Measurements from ENCODE around the gene RXFP4. TPM values are rescaled to one million over a fixed set of nuclear protein-coding genes. Genes with fewer than 3 reads are reported as not detected.

The RXFP4 gene
- total RNA-seq, 1 donor from 2014 or later = not detected

DNA sequence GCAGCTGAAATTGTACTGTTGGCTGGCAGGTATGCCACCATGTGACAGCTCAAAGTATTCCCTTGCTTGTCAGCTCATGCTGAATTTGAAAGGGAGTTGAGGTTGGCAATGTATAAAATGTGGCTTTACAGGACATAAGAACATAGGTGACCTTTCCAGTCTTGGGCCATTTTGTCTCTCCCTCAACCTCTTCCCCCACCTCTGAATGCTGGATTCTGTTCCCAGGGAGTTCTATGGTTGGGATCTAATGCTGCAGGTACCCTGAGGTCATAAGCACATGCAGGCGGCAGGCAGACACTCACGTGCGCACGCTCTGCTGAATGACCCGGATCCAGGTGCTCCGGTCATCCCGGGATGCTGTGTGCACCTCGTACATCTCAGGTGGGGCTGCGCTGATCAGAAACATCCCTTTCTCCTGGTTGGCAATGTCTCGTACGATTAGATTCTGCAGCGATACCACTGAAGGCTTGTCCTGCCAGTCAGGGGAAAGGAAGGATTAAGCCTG lies 16.0 kb downstream of the RXFP4 start:
- TF ChIP-seq, protein P1, sequence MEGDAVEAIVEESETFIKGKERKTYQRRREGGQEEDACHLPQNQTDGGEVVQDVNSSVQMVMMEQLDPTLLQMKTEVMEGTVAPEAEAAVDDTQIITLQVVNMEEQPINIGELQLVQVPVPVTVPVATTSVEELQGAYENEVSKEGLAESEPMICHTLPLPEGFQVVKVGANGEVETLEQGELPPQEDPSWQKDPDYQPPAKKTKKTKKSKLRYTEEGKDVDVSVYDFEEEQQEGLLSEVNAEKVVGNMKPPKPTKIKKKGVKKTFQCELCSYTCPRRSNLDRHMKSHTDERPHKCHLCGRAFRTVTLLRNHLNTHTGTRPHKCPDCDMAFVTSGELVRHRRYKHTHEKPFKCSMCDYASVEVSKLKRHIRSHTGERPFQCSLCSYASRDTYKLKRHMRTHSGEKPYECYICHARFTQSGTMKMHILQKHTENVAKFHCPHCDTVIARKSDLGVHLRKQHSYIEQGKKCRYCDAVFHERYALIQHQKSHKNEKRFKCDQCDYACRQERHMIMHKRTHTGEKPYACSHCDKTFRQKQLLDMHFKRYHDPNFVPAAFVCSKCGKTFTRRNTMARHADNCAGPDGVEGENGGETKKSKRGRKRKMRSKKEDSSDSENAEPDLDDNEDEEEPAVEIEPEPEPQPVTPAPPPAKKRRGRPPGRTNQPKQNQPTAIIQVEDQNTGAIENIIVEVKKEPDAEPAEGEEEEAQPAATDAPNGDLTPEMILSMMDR (IDR thresholded peaks at IDR 0.05; ENCODE audit: insufficient read depth, low read length, poor library complexity, severe bottlenecking) = no peak
- H3K36me3 ChIP-seq (ENCODE audit: control insufficient read depth, insufficient read depth, low read length) = peaks cover 6% of the 10 kb centered on the region
- H3K27me3 ChIP-seq (ENCODE audit: control insufficient read depth, insufficient read depth, low read length) = no peaks in the 10 kb centered on the region
- no peak for DNase-seq (ENCODE audit: low read depth)
- H3K4me3 ChIP-seq (ENCODE audit: low read depth, low read length) = no peak overlapping the region

DNA sequence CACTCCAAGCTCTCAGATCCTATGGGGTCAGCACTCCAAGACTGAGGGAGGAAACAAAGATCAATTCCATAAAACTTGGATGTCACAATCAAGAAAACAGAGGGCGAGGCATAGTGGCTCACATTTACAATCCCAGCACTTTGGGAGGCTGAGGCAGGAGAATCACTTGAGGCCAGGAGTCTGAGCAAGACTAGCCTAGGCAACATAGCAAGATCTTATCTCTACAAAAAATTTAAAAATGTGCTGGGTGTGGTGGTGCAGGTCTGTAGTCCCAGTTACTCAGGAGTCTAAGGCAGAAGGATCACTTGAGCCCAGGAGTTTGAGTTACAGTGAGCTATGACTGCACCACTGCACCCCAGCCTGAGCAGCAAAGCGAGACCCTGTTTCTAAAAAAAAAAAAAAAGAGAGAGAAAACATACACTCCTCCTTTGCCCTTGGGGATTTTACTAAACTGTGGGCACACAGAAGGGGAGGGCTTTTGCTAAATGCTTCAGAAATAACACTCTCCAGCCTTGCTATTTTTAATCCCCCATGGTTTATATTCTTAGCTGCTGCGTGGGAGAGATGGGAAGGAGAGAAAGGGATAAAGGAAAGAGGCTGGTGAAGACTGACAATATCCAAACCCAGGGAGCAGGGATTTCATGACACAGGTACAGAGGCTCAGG lies 18.8 kb downstream of the RXFP4 start:
- TF ChIP-seq, protein P1 (IDR thresholded peaks at IDR 0.05; ENCODE audit: insufficient read depth, low read length, poor library complexity, severe bottlenecking) = no peak
- DNase-seq (ENCODE audit: low read depth) = no peak
- peaks cover 5% of the 10 kb centered on the region for H3K36me3 ChIP-seq (ENCODE audit: control insufficient read depth, insufficient read depth, low read length)

DNA sequence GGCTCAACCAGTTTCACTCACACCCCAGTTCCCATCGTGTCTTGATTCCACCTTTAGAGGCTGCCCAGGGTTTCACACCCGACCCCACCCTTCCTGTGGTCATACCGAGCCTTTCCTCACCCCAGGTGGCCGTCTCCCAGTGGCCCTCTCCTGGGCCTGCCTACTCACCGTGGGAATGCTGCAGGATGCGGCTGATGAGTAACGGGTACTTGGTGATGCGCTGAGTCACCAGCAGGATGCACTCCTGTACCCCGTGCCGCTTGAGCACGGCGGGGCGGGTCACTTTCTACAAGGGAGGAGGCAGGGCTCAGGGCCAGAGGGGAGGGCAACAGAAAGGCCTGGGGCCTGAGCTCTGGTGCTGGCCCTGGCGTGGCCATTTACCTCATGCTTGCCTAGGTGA lies 20.5 kb downstream of the RXFP4 start:
- Histone ChIP-seq H3K27me3 (ENCODE audit: control insufficient read depth, insufficient read depth, low read length) (no peaks in the 10 kb centered on the region), H3K36me3 (ENCODE audit: control insufficient read depth, insufficient read depth, low read length) (peaks cover 5% of the 10 kb centered on the region), H3K4me3 (ENCODE audit: low read depth, low read length) (no peak overlapping the region)
- DNase-seq (ENCODE audit: low read depth) = peak; percentile 98
- TF ChIP-seq, protein P1 (IDR thresholded peaks at IDR 0.05; ENCODE audit: insufficient read depth, low read length, poor library complexity, severe bottlenecking) = peak; percentile 50

More for the DNA sequence above, 18.8 kb downstream of the RXFP4 start:
- H3K4me3 ChIP-seq (ENCODE audit: low read depth, low read length) = no peak overlapping the region
- no peaks in the 10 kb centered on the region for H3K27me3 ChIP-seq (ENCODE audit: control insufficient read depth, insufficient read depth, low read length)

DNA sequence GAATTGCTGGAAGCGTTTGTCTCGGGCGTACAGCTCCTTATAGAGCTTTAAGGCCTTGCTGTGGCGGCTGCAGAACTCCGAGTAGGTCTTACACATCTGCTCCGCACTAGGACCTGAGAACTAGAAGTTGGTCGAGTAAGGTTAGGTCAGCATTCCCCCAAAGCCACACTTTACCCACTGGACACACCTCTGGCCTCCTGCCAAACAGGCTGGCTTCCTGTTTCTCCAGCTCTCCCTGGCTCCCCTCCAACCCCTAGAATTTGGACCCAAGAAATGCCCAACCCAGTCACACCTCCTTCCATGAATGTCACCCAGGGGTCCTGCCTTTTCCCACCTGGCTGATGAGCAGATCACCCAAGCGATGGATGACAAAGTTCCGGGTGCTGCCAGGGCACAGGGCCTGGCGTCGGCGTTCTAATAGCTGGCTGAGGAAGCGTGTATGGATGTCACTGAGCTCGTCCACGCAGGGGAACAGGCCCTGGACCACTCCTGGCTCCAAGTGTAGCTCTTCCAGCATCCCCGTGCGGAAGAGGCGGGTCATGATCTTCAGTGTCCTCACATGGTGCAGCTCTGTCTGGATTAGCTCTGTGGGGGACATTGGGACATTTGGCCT lies 21.3 kb downstream of the RXFP4 start:
- TF ChIP-seq, protein P1 (IDR thresholded peaks at IDR 0.05; ENCODE audit: insufficient read depth, low read length, poor library complexity, severe bottlenecking) = no peak
- Histone ChIP-seq H3K27me3 (ENCODE audit: control insufficient read depth, insufficient read depth, low read length) (no peaks in the 10 kb centered on the region), H3K36me3 (ENCODE audit: control insufficient read depth, insufficient read depth, low read length) (peaks cover 5% of the 10 kb centered on the region), H3K4me3 (ENCODE audit: low read depth, low read length) (no peak overlapping the region)
- no peak for DNase-seq (ENCODE audit: low read depth)

DNA sequence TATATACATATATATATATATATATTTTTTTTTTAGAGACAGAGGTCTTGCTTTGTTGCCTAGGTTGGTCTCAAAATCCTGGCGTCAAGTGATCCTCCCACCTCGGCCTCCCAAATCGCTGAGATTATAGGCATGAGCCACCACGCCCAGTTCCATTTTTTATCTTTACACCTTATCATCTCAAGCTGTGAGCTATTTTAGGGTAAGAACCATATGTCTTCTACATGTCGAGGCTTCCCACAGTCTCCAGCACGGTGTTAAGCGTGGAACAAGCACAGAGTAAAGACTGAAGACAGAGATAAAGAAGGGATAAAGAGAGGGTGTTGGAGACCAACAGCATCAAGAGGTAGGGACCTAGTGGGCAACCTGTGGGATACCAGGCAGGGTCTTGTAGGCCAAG lies 22.8 kb downstream of the RXFP4 start:
- Histone ChIP-seq H3K4me3 (ENCODE audit: low read depth, low read length) (no peak overlapping the region), H3K27me3 (ENCODE audit: control insufficient read depth, insufficient read depth, low read length) (no peaks in the 10 kb centered on the region), H3K36me3 (ENCODE audit: control insufficient read depth, insufficient read depth, low read length) (peaks cover 5% of the 10 kb centered on the region)
- DNase-seq (ENCODE audit: low read depth) = no peak
- TF ChIP-seq, protein P1 (IDR thresholded peaks at IDR 0.05; ENCODE audit: insufficient read depth, low read length, poor library complexity, severe bottlenecking) = no peak
